ENCODE measurements around the gene GMPPB.
"Not testable (repeated sequence)": the region's sequence is repeated elsewhere in the genome, so short reads cannot be mapped to it uniquely, and the experiment has no call there.

Gene GMPPB

GRCh38 chr3:49712631-49713317, 11.0 kb downstream of the GMPPB start:
- DNase-seq: no peak

GRCh38 chr3:49712166-49712565, 11.6 kb downstream of the GMPPB start:
- no peak for DNase-seq

DNA sequence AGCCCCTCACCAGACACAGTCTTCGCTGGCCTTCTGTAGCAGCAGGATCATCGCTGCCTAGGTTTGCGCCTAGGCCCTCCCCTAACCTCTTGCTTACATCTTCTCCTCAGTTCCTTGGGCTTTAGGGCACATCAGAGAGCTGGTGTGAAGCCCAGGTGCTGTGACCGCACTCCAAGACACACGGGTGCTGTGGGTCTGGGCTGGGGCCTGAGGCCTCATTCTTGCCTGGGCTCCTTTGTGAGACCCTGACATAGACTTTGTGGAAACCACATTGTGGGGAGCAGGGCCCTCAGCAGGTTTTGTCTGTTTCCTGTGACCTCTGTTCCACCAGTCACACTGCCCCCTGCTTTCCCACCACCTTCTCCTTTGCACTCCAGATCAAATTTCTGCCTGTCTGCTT, 12.3 kb downstream of the GMPPB start:
- no peak for DNase-seq

DNA sequence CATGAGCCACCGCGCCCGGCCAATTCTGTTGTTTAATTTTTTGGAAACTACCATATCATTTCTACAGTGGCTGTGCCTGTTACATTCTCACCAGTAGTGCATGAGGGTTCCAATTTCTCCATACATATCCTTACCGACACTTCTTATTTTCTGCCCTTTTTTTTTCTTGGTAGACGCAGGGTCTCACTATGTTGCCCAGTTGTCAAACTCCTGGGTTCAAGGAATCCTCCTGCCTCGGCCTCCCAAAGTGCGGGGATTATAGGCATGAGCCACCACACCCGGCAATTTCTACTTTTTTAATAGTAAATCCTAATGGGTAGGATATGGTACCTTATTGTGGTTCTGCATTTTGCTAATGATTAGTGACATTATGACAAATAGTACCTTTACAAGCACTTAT, 13.9 kb downstream of the GMPPB start:
- no peak for DNase-seq

DNA sequence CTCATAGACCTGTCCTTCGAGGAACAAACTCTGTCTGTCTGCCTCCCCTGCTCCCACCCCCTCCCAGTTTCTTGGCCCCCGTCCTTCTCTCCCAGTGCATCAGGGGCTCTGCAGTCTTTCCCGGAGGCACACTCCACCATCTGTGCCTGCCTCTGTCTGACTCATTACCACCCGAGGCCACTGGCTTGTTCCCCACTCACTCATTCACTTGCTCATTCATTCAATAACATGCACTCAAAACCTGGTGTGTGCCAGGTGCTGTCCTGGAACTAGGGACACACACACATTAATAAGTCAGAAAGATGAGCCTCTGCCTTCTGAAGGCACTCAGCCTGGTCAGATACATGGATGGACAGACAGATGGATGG, 16.7 kb downstream of the GMPPB start:
- DNase-seq: no peak

GRCh38 chr3:49706456-49707112, 17.2 kb downstream of the GMPPB start:
- no peak for DNase-seq

- no peak for DNase-seq
Observed at GRCh38 chr3:49705390-49705960, 18.3 kb downstream of the GMPPB start.

DNA sequence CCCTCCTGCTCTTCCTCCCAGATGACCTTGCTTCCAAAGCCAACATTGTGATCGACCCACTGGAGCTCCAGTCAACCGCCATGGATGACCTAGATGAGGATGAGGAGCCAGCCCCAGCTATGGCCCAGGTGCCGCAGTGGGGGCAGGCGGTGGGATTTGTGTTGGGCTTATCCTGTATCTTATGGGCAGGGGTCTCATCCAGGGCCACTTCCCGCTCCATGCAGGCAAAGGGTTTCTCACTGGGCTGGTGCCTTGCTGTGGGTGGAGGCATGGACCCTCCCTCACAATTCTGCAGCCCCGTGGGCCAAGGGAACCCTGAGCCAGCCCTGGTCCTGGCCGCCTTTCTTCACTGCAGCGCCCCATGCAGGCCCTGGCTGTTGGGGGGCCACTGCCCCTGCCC, 19.1 kb downstream of the GMPPB start:
- no peak for DNase-seq

- no peak for DNase-seq
Observed at GRCh38 chr3:49703956-49704355, 19.8 kb downstream of the GMPPB start.

- peak; percentile 79 for DNase-seq
Observed at GRCh38 chr3:49703443-49703927, 20.3 kb downstream of the GMPPB start.

DNA sequence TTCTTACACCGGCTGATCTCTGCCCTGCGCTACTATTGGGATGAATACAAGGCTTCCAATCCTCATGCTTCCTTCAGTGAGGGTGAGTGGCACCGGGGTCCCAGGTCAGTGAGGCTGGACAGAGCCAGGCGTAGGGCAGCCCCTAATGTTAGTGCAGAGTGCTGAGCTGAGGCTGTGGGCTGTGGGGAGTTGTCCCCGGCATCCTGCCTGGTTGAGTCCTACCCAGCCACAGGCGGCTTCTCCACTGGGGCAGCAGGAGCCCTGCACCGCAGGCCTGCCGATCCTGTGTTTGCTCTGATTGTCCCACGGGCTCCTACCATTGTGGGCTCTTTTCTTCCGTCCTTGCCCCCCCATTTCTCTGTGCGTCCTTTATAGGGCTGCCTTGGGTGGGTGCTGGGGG, 21.1 kb downstream of the GMPPB start:
- DNase-seq: no peak

DNA sequence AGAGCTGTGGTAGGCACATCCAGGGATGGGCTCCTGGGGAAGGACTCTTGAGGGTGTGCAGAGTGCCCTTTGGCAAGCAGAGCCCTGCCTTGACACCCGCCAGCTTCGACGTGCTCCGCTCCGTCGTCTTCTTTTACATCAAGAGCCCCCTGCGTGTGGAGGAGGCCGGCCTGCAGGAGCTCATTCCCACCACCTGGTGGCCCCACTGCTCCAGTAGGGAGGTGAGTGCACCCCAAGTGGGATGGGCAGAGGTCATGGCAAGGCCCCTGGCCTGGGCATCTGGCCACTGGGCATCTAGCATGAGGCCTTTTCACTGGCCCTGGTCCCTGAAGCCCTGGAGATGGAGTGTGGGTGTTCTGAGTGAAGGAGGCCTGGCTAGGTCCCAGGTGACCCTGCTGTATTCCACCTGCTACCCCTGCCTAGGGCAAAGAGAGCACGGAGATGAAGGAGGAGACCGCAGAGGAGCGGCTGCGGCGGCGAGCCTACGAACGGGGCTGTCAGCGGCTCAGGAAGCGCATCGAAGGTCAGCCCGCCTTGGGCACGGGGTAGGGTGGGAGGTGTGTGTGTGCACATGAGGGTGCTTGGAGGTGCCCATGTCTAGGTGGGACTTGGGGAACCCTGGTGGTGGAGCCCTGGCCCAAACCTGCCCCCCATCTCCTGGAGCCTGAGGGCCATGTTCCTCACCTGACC, 22.2 kb downstream of the GMPPB start:
- no peak for DNase-seq

DNA sequence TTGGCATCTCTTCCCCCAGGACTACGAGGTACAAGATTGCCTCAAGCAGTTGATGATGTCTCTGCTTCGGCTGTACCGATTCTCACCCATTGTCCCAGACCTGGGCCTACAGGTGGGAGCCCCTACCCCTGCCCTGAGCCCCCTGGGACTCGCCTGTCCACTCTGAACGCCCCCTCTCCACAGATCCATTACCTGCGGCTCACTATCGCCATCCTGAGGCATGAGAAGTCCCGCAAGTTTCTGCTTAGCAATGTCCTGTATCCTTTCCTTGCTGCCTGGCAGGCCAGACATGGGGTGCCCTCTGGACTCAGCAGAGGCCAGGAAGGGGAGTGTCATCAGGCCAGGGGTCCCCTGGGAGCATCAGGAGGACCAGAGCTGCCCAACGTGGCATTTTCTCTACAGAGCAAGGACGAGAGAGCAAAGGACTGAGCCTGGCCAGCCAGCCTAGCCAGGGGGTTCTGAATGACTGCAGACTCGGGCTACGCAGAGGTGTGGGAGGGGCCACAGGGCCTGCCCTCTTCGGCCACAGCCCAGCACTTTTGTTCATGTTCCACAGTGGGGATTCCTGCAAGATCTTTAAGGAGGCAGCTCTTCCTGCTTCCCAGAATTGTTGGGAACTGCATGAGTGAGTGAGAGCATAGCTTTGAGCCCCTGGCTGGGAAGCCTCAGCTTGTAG, 23.2 kb downstream of the GMPPB start:
- no peak for DNase-seq

GRCh38 chr3:49700014-49700413, 23.7 kb downstream of the GMPPB start:
- no peak for DNase-seq

- DNase-seq: no peak
Observed at GRCh38 chr3:49699281-49699979, 24.3 kb downstream of the GMPPB start.

- not testable (repeated sequence) for DNase-seq
Observed at GRCh38 chr3:49695350-49696015, 28.3 kb downstream of the GMPPB start.

- DNase-seq: not testable (repeated sequence)
Observed at GRCh38 chr3:49694409-49695070, 29.2 kb downstream of the GMPPB start.

GRCh38 chr3:49691481-49691880, 32.3 kb downstream of the GMPPB start:
- not testable (repeated sequence) for DNase-seq

- not testable (repeated sequence) for DNase-seq
Observed at GRCh38 chr3:49690856-49691255, 32.9 kb downstream of the GMPPB start.

GRCh38 chr3:49689908-49690624, 33.7 kb downstream of the GMPPB start:
- not testable (repeated sequence) for DNase-seq
